A549 treated with Mapracorat at 1 μM for 4 hours (cell line): ENCODE measurements around the gene STAT4. TPM values are rescaled to one million over a fixed set of nuclear protein-coding genes. Genes with fewer than 3 reads are reported as not detected.

ENCODE experiments used
- total RNA-seq: library from RNA; stranded (reverse); fragments of 200-300 nt; extraction: Qiagen RNA extraction; gene quantifications from 5 replicates; pipeline ENCODE4 v1.2.3, GENCODE V29; 2022

Gene STAT4, protein sequence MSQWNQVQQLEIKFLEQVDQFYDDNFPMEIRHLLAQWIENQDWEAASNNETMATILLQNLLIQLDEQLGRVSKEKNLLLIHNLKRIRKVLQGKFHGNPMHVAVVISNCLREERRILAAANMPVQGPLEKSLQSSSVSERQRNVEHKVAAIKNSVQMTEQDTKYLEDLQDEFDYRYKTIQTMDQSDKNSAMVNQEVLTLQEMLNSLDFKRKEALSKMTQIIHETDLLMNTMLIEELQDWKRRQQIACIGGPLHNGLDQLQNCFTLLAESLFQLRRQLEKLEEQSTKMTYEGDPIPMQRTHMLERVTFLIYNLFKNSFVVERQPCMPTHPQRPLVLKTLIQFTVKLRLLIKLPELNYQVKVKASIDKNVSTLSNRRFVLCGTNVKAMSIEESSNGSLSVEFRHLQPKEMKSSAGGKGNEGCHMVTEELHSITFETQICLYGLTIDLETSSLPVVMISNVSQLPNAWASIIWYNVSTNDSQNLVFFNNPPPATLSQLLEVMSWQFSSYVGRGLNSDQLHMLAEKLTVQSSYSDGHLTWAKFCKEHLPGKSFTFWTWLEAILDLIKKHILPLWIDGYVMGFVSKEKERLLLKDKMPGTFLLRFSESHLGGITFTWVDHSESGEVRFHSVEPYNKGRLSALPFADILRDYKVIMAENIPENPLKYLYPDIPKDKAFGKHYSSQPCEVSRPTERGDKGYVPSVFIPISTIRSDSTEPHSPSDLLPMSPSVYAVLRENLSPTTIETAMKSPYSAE
- total RNA-seq, result 3.0 to 4.5 TPM (median 4.1 TPM) in 5 replicates

DNA sequence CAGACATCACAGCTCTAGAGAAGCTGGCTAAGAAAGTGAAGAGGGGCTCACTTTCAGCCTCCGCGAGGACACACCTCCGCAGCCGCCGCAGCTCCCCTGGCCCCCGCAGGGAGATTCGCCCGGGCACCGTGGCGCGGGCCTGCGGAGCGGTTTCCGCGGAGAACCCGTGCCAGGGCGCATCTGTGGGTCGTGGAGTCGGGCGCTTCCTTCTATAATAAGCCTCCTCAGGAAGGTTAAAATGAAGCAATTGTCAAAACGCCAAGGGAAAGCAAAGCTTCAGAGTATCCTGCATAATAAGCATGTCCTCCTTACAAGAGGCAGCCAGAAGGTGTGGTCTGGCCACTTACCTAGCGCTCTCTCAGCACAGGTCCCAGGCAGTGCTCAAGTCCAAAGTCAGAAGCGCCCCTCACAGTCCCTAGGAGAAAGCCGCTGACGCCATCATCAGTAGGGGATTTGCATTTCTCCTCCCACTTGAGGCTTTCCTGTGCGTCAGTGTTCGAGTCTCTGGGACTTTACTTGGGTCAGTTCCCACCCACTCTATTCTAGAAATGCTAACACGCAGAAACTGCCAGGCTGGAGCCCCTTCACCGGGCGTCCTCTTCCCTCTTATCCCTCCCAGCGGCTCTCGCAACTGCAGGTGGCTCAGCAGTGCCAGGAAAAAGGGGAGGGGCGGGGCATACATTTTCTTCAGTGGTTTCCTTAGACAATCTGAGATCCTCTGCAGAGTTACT, at the start of gene STAT4:
STAT4 (minus strand) TSS at position 395 of the 731 bp plus-strand sequence. CDS start 2,791 bp downstream, outside the sequence.

DNA sequence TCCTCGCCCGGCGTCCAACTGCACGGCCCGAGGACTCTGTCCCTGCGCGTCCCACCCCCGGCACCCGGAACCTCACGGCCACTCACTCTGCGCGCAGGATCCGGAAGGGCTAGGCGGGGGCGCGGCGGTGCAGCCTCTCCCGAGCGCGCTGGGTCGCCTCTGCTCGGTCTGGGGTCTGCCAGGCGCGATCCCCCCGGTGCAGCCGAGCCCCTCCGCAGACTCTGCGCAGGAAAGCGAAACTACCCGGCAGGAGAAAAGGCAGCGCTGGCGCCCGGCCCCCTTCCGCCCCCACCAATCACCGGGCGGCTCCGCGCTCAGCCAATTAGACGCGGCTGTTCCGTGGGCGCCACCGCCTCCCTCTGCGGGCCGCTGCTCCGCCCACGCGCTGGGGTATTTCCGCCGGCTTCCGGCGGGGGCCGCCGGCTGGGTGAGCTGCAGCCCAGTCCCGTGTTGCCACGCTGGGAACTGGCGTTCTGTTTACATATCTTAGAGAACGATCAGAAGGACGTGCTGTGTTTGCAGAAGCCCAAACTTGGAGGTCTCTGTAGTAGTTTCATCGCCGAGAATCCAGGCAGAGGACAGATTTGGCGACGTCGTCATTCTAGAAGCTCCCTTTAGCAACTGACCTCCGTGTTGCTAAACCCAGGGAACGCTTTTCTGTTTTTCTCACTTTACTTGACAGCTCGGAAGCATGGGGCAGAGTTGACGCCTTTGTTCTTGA, 136.7 kb downstream of the STAT4 start, which contains the start of gene STAT1:
STAT1 (minus strand) TSS at position 240 of the 721 bp plus-strand sequence. CDS start 4,168 bp downstream, outside the sequence.

Other genes with a start within 250 kb of the STAT4 start
- 50.7 to 60.5 TPM (median 54.7 TPM) in 5 replicates for gene STAT1, start 136.8 kb downstream of the STAT4 start, total RNA-seq
- 46.1 to 61.0 TPM (median 50.1 TPM) in 5 replicates for gene MYO1B, start 94.4 kb upstream of the STAT4 start, total RNA-seq